Psoas muscle (tissue), 8 donors: Measurements from ENCODE around the gene TGFB2. TPM values are rescaled to one million over a fixed set of nuclear protein-coding genes. Genes with fewer than 3 reads are reported as not detected.

Source experiments
- ATAC-seq, 4 donors: fragments of 200-7000 bp; cut with Tn5 transposase; one replicate each; pipeline ENCODE4 v1.9.1; 2020; ENCODE audit warnings: moderate library complexity in 3 of 4, mild to moderate bottlenecking in 2 of 4
- DNase-seq, 2 donors: peaks; one replicate each; pipeline ENCODE4 v3.0.0-alpha.2; 2020
- H3K27ac ChIP-seq: fragments of 200-600 bp; one replicate; pipeline ENCODE4 v1.8.0; 2022
- H3K27me3 ChIP-seq, 3 donors: fragments of 200-600 bp in 1 of 3; one replicate each; pipeline versions ENCODE4 v1.6.1 to v1.8.0; 2013 to 2022; ENCODE audit warnings: low read length in 2 of 3, mild to moderate bottlenecking in 2 of 3, moderate library complexity in 1 of 3; ENCODE audit not compliant: insufficient read depth in 3 of 3
- H3K36me3 ChIP-seq, 2 donors: fragments of 200-600 bp in 1 of 2; one replicate each; pipeline versions ENCODE4 v1.6.1 to v1.8.0; 2013 to 2022; ENCODE audit warnings: low read depth in 1 of 2, mild to moderate bottlenecking in 1 of 2, moderate library complexity in 1 of 2; ENCODE audit not compliant: insufficient read depth in 1 of 2
- H3K4me1 ChIP-seq: fragments of 200-600 bp; one replicate; pipeline ENCODE4 v1.8.0; 2022
- H3K4me3 ChIP-seq: fragments of 200-600 bp; one replicate; pipeline ENCODE4 v1.8.0; 2022; ENCODE audit warnings: mild to moderate bottlenecking
- H3K9me3 ChIP-seq: fragments of 200-600 bp; one replicate; pipeline ENCODE4 v1.8.0; 2022
- CTCF ChIP-seq: fragments of 200-600 bp; IDR thresholded peaks from one replicate; pipeline ENCODE4 v1.8.0; 2022; ENCODE audit warnings: antibody characterized with exemption
- WGBS, 3 donors: extraction: QIAGEN DNeasy Blood & Tissue Kit; methylation state at CpG; one replicate each; pipeline versions ENCODE4 v1.1.6 to v1.1.7; 2013; 5-methylcytosine and 5-hydroxymethylcytosine counted together
- intact Hi-C, 2 donors: fragments of 100-400 bp; cut with DNase I; formaldehyde crosslinking; loops; one replicate each; pipeline versions ENCODE4 v1.11.0 to v1.14.2; 2022
- polyA plus RNA-seq, 3 donors: library from polyadenylated mRNA; stranded (reverse); fragments of 200-250 nt; gene quantifications; one replicate each; pipeline ENCODE4 v1.2.3, GENCODE V29; 2013
- total RNA-seq, 4 donors: library from RNA; stranded (reverse); fragmentation: NEBNext Ultra II Directional in 2 of 4; extraction: Animal tissue kit (Norgen Biotek cat#: 25700) in 2 of 4; gene quantifications; one replicate each; pipeline versions ENCODE4 v1.2.1 to v1.2.4, GENCODE V29; 2021 to 2023
- donor health status: healthy with polysubstance abuse.
- donor health status: DM: no; HTN: no; CAD: no; lungs with moderate emphysema.
- donor health status: Bipolar disorder and iron deficiency.
- donor health status: healthy.
- donor health status: DM: yes; HTN: yes; CAD: no.
- donor health status: DM: no; HTN: no; CAD: no.
- donor health status: DM: no; HTN: no; CAD: no.
- donor health status: DM: yes; HTN: yes; CAD: no.

TGFB2 gene
- total and polyA plus RNA-seq, 7 donors: 0.43 to 35.4 (median 5.1) TPM

- no peaks in the 10 kb centered on the region for H3K36me3 ChIP-seq
- H3K4me1 ChIP-seq: peaks cover 44% of the 10 kb centered on the region
- no peaks in the 10 kb centered on the region for H3K9me3 ChIP-seq
- DNase-seq (no peak), ATAC-seq (no peak)
- no peak overlapping the region for H3K4me3 ChIP-seq
- H3K27ac ChIP-seq: no peak overlapping the region
- no peak for TF ChIP-seq CTCF
- H3K27me3 ChIP-seq: no peaks in the 10 kb centered on the region
- intact Hi-C loops: loop anchor here in 1 of 2 donors (10.0 kb wide), 1 partner anchor 88 kb away; no protein-coding TSS in a partner anchor
- 71 to 76% (median 73%) methylated on average over 4 of the region's 4 CpGs for WGBS, 3 donors
These were observed 32.1 kb downstream of the TGFB2 start for GRCh38 chr1:218377143-218377660.

- Histone ChIP-seq H3K27ac (no peak overlapping the region), H3K4me3 (no peak overlapping the region), H3K27me3 (no peaks in the 10 kb centered on the region), H3K9me3 (no peaks in the 10 kb centered on the region), H3K4me1 (peaks cover 16% of the 10 kb centered on the region), H3K36me3 (no peaks in the 10 kb centered on the region)
- no peak for TF ChIP-seq CTCF
- intact Hi-C loops: no loop called here
- no peak for DNase-seq
- 54 to 61% (median 55%) methylated on average over 7 of the region's 7 CpGs for WGBS, 3 donors
- ATAC-seq: peak in 3 of 4 donors; percentile 39 to 55 (median 55)
These were observed 35.2 kb downstream of the TGFB2 start for GRCh38 chr1:218380125-218380977.

GRCh38 chr1:218382261-218382660 is 37.1 kb downstream of the TGFB2 start:
- DNase-seq: no peak
- Histone ChIP-seq H3K27me3 (no peaks in the 10 kb centered on the region), H3K9me3 (no peaks in the 10 kb centered on the region), H3K27ac (no peak overlapping the region), H3K36me3 (no peaks in the 10 kb centered on the region), H3K4me1 (peaks cover 12% of the 10 kb centered on the region), H3K4me3 (no peak overlapping the region)
- WGBS, 3 donors: 97 to 99% (median 99%) methylated on average over 4 of the region's 4 CpGs
- intact Hi-C loops: no loop called here
- TF ChIP-seq CTCF: no peak
- ATAC-seq: no peak

- H3K27me3 ChIP-seq: no peaks in the 10 kb centered on the region
- no peak for ATAC-seq
- H3K4me3 ChIP-seq: no peak overlapping the region
- no peak overlapping the region for H3K27ac ChIP-seq
- peaks cover 12% of the 10 kb centered on the region for H3K4me1 ChIP-seq
- H3K36me3 ChIP-seq: no peaks in the 10 kb centered on the region
- no peak for TF ChIP-seq CTCF
- 37 to 51% (median 44%) methylated on average over 2 of the region's 2 CpGs for WGBS, 3 donors
- H3K9me3 ChIP-seq: no peaks in the 10 kb centered on the region
- intact Hi-C loops: no loop called here
- DNase-seq: no peak
These were observed 37.9 kb downstream of the TGFB2 start for GRCh38 chr1:218383051-218383450.
